Rectal smooth muscle tissue (tissue), 1 donor: ENCODE measurements around the gene KRTAP10-3.

Experiments
- H3K27ac ChIP-seq: one replicate; pipeline ENCODE4 v1.7.0; 2013; ENCODE audit warnings: low read depth, low read length, inconsistent platforms
- H3K27me3 ChIP-seq: one replicate; pipeline ENCODE4 v1.7.0; 2013; ENCODE audit warnings: low read length; ENCODE audit not compliant: control insufficient read depth, insufficient read depth
- H3K36me3 ChIP-seq: one replicate; pipeline ENCODE4 v1.7.0; 2013; ENCODE audit warnings: low read length; ENCODE audit not compliant: control insufficient read depth, insufficient read depth
- H3K4me1 ChIP-seq: one replicate; pipeline ENCODE4 v1.7.0; 2013; ENCODE audit warnings: low read length; ENCODE audit not compliant: control insufficient read depth, insufficient read depth
- H3K4me3 ChIP-seq: one replicate; pipeline ENCODE4 v1.7.0; 2013; ENCODE audit warnings: low read length
- H3K9ac ChIP-seq: one replicate; pipeline ENCODE4 v1.7.0; 2013; ENCODE audit warnings: low read length

KRTAP10-3 gene

DNA sequence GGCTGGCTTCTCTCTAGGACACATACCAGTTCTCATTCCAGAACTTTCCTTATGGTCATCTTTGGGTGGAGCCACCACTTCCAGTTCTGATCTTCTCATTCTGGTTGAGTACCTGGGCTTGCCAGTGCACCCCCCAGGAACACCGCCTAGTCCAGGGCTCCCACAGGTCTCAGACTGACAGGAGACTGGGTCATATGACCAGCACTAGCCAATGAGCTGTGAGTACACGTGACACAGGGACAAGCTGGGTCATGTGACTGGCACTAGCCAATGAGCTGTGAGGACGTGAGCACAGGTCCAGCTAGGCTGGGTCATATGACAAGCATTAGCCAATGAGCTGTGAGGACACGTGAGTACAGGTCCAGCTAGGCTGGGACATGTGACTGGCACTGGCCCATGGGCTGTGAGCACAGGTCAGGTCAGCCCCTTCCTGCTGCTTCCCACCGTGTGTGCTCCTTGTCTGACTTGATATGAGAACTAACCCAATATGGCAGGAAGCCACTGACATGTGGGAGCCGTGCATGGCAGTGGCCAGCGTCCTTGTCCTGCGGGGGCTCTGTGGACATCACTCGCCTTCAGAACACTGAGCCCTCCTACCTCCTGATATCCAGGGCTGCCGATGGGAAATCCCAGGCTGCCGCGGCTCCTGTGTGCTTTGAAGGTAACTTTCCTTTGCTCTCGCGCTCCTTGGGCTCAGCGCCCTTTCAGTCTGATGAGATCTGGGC is 41.3 kb downstream of the KRTAP10-3 start:
- no peaks in the 10 kb centered on the region for H3K27me3 ChIP-seq
- H3K9ac ChIP-seq: no peak overlapping the region
- H3K36me3 ChIP-seq: no peaks in the 10 kb centered on the region
- no peaks in the 10 kb centered on the region for H3K4me1 ChIP-seq
- no peak overlapping the region for H3K27ac ChIP-seq
- no peak overlapping the region for H3K4me3 ChIP-seq

GRCh38 chr21:44516828-44517174 is 41.8 kb downstream of the KRTAP10-3 start:
- no peak overlapping the region for H3K4me3 ChIP-seq
- no peak overlapping the region for H3K9ac ChIP-seq
- H3K27ac ChIP-seq: no peak overlapping the region
- no peaks in the 10 kb centered on the region for H3K27me3 ChIP-seq
- no peaks in the 10 kb centered on the region for H3K4me1 ChIP-seq
- no peaks in the 10 kb centered on the region for H3K36me3 ChIP-seq

DNA sequence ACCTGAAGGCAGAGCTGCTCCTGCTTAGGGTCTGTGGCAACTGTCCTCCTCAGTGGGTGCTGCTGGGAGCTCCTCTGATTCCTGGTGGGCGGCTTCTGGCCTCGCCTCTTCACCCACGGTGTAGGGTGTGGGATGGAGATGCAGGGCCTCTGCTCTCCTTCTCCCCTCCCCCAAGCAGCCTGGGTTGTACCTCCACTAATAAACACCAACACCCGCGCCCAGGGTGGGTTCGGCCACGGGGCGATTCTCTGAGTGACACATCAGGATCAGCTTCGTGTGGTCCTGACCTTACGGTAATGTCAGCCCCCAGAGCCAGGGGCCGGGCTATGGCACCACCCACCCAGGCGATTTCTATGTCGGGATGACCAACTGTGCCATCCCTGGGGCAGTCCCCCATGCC is 42.3 kb downstream of the KRTAP10-3 start:
- H3K36me3 ChIP-seq: no peaks in the 10 kb centered on the region
- no peak overlapping the region for H3K9ac ChIP-seq
- no peaks in the 10 kb centered on the region for H3K27me3 ChIP-seq
- no peak overlapping the region for H3K27ac ChIP-seq
- no peak overlapping the region for H3K4me3 ChIP-seq
- no peaks in the 10 kb centered on the region for H3K4me1 ChIP-seq

GRCh38 chr21:44515359-44516165 is 43.0 kb downstream of the KRTAP10-3 start:
- Histone ChIP-seq H3K27ac (no peak overlapping the region), H3K36me3 (no peaks in the 10 kb centered on the region), H3K4me1 (no peaks in the 10 kb centered on the region), H3K27me3 (no peaks in the 10 kb centered on the region), H3K4me3 (no peak overlapping the region), H3K9ac (no peak overlapping the region)

DNA sequence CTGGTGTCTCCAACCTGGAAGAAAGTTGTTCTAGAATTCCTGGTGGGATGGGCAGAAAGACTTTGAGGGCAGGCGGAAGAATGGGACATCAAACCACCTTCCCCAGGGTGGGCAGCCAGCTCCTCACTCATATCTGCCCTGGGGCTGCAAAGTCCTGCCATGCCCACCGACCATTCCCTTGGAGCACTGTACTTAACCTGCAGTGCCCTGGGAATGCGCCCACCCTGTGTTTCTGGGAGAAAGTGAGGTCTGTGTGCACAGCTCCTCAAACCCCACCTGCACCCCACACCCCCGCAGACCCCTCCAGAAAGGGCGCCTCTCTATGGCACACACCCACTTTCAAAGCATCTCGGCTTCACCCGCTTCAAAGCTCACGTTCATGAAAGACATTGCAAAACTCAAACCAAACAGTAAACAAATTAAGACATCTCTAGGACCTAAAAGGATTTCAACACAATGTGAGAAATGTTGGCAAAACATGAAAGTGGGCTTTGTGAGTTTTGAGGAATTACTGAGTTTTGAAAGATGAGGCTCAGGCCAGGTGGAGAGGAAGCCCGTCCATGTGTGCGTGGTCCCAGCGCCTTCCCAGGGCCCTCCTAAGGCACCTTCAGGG is 43.7 kb downstream of the KRTAP10-3 start:
- no peaks in the 10 kb centered on the region for H3K4me1 ChIP-seq
- no peak overlapping the region for H3K4me3 ChIP-seq
- no peak overlapping the region for H3K27ac ChIP-seq
- no peaks in the 10 kb centered on the region for H3K36me3 ChIP-seq
- no peaks in the 10 kb centered on the region for H3K27me3 ChIP-seq
- no peak overlapping the region for H3K9ac ChIP-seq

- Histone ChIP-seq H3K36me3 (no peaks in the 10 kb centered on the region), H3K9ac (no peak overlapping the region), H3K4me1 (no peaks in the 10 kb centered on the region), H3K27ac (no peak overlapping the region), H3K27me3 (no peaks in the 10 kb centered on the region), H3K4me3 (no peak overlapping the region)
Observed at GRCh38 chr21:44514218-44514520, 44.4 kb downstream of the KRTAP10-3 start.

- Histone ChIP-seq H3K36me3 (no peaks in the 10 kb centered on the region), H3K27ac (no peak overlapping the region), H3K4me1 (no peaks in the 10 kb centered on the region), H3K27me3 (no peaks in the 10 kb centered on the region), H3K9ac (no peak overlapping the region), H3K4me3 (no peak overlapping the region)
Observed at GRCh38 chr21:44513389-44514217, 45.0 kb downstream of the KRTAP10-3 start.

DNA sequence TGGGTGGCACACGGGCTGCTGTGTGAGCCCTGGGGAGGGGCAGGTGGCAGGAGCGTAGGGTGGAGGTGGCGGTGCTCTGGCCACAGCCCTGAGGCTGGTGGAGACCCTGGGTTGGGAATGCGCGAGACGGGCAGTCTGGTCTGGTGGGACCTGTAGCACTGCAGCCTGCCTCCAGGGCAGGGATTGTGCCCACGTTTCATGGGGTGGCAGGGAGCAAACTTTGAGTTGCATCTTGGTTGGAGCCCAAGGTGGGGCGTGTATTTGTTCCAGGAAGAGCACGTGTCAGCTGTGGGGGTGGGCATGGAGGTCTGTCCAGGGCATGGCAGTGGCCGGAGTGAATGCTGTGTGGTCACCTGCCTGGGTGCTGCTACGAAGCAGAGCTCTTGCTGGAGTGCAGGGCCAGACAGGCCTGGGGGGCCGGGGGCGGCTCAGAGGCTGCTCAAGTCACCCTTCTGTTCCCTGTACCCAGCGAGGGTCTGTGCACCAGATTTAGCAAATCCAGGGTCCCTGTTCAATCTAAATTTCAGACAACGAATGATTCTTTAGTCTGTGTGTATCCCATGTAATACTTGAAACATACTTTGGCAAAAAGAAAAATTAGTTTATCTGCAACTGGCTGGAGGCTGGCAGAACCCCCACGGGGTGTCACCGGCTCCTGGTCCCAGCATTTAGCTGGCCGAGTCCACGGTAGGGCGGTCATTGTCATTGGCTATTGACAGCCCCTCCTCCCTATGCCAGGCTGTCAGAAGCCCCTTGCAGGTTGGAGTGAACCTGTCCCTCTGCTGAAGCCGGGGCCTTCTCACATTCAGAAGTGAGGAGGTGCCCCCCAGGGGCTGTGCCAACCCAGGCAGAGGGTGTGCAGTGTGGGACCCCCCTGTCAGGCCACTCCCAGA is 45.9 kb downstream of the KRTAP10-3 start:
- no peak overlapping the region for H3K27ac ChIP-seq
- H3K36me3 ChIP-seq: no peaks in the 10 kb centered on the region
- H3K4me1 ChIP-seq: no peaks in the 10 kb centered on the region
- no peak overlapping the region for H3K4me3 ChIP-seq
- no peak overlapping the region for H3K9ac ChIP-seq
- H3K27me3 ChIP-seq: no peaks in the 10 kb centered on the region

DNA sequence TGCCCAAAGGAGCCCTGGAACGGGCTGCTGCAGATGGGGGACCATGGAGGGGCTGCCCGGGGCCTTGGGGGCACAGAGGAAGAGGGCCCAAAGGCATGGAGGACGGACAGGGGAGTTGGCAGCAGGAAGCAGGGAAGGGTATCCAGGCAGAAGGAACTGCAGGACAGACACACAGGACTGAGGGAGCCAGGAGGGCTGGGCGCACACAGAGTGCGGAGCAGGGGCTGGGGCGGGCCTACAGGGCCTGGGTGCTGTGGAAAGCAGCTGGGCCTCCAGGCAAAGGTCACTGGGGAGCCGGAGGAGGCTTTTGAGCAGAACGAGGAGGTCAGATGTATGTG is 46.7 kb downstream of the KRTAP10-3 start:
- Histone ChIP-seq H3K27me3 (no peaks in the 10 kb centered on the region), H3K4me1 (no peaks in the 10 kb centered on the region), H3K4me3 (no peak overlapping the region), H3K36me3 (no peaks in the 10 kb centered on the region), H3K9ac (no peak overlapping the region), H3K27ac (no peak overlapping the region)

GRCh38 chr21:44511219-44511937 is 47.2 kb downstream of the KRTAP10-3 start:
- H3K27me3 ChIP-seq: no peaks in the 10 kb centered on the region
- no peaks in the 10 kb centered on the region for H3K36me3 ChIP-seq
- no peak overlapping the region for H3K9ac ChIP-seq

GRCh38 chr21:44510508-44511218 is 47.9 kb downstream of the KRTAP10-3 start:
- Histone ChIP-seq H3K9ac (no peak overlapping the region), H3K27me3 (no peaks in the 10 kb centered on the region), H3K4me3 (no peak overlapping the region), H3K27ac (no peak overlapping the region), H3K36me3 (no peaks in the 10 kb centered on the region), H3K4me1 (no peaks in the 10 kb centered on the region)

More at GRCh38 chr21:44511219-44511937, 47.2 kb downstream of the KRTAP10-3 start:
- Histone ChIP-seq H3K27ac (no peak overlapping the region), H3K4me3 (no peak overlapping the region), H3K4me1 (no peaks in the 10 kb centered on the region)
